GM12874 (cell line): ENCODE data around the gene MYO7B.

Source experiments
- TF ChIP-seq, protein P1 (sequence below): IDR thresholded peaks from 2 replicates; pipeline ENCODE4 v1.5.1; 2011; ENCODE audit warnings: low read depth, mild to moderate bottlenecking, control low read depth, low read length, moderate library complexity; ENCODE audit not compliant: insufficient read depth

The MYO7B gene

DNA sequence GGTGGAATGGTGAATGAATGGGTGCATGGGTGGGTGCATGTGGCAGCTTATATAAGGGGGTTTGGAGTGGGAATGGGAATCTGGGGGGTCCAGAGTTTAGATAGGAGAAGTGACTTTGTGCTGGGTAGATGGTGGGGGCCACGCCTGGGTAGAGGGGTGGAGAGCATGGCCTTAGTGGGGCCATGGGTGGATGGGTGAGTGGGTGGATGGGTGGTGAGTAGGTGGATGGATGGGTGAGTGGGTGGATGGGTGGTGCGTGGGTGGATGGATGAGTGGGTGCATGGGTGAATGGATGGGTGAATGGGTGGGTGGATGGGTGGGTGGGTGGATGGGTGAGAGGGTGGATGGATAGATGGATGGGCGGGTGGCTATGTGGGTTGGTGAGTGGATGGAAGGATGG is 53.9 kb downstream of the MYO7B start:
- TF ChIP-seq, protein P1, sequence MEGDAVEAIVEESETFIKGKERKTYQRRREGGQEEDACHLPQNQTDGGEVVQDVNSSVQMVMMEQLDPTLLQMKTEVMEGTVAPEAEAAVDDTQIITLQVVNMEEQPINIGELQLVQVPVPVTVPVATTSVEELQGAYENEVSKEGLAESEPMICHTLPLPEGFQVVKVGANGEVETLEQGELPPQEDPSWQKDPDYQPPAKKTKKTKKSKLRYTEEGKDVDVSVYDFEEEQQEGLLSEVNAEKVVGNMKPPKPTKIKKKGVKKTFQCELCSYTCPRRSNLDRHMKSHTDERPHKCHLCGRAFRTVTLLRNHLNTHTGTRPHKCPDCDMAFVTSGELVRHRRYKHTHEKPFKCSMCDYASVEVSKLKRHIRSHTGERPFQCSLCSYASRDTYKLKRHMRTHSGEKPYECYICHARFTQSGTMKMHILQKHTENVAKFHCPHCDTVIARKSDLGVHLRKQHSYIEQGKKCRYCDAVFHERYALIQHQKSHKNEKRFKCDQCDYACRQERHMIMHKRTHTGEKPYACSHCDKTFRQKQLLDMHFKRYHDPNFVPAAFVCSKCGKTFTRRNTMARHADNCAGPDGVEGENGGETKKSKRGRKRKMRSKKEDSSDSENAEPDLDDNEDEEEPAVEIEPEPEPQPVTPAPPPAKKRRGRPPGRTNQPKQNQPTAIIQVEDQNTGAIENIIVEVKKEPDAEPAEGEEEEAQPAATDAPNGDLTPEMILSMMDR = no peak

DNA sequence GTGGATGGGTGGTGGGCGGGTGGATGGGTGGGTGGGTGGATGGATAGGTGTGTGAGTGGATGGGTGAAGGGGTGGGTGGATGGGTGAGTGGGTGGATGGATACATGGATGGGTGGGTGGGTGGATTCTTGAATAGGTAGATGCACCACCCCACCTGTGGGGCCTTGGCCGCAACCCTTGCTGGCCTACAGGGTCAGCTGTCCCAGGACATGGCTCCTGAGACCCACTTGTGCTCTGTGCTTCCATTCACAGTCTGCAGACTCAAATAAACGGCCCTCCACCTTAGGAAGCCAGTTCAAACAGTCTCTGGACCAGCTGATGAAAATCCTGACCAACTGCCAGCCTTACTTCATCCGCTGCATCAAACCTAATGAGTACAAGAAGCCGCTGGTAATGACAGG is 54.4 kb downstream of the MYO7B start:
- TF ChIP-seq, protein P1 = no peak

DNA sequence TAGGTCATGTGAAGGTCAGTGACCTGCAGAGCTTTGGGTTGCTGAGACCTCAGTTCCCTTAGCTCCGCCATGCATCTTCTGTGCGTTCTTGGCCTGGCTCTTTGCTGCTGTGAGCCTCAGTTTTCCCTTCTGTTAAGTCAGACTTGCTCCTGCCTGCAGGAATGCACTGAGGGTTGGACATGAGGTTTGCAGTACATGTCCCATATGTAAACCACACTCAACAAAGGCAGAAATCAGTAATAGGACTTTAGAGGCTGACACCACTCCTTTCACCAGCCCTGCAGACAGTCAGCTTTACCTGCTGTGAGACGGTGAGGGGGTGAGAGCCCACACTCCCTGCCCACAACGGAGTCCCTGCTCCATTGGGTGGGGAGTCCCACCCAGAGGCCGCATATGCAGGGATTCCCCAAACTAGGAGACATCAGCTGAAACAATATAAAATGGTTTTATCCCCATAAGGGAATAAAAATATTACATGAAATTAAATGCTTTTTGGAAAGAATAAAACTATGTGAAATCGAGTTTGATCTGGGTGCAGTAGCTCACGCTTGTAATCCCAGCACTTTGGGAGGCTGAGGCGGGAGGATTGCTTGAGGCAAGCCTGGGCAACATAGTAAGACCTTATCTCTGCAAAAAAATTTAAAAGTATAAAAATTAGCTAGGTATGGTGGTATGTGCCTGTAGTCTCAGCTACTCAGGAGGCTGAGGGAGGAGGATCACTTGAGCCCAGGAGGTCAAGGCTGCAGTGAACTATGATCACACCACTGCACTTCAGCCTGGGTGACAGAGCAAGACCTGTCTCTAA is 55.1 kb downstream of the MYO7B start:
- TF ChIP-seq, protein P1 = no peak

DNA sequence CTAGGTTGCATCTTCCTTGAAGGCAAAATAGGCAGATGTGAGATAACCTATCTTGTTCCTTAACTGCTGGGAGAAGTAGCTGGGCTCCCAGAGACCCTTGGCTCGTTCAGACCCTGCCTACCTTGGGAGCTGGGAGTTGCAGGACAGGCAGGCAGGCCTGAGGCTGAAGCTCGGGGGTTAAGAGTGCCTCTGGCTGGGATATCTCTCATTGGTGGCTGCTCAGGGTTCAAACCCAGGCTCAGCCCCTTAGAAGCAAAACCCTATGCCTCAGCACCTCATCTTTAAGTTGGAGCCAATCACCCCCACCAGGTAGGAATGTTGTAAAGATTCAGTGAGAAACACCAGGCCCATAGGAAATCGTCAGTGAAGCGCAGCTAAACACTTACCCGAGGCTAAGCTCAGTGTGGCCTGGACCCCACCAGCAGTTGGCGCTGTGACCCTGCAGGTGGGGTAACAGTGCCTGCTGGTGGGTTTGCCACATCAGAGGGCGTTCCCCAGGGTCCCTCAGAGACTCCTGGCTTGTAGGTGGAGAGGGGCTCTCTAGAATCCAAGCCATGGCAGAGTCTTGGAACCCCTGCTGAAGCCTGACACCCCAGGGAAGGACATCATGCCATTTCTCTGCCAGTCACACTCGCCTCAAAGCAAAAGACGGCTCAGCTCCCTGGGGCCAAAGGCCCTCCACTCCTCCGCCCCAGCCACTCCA is 55.9 kb downstream of the MYO7B start:
- TF ChIP-seq, protein P1 = peak; percentile 100

DNA sequence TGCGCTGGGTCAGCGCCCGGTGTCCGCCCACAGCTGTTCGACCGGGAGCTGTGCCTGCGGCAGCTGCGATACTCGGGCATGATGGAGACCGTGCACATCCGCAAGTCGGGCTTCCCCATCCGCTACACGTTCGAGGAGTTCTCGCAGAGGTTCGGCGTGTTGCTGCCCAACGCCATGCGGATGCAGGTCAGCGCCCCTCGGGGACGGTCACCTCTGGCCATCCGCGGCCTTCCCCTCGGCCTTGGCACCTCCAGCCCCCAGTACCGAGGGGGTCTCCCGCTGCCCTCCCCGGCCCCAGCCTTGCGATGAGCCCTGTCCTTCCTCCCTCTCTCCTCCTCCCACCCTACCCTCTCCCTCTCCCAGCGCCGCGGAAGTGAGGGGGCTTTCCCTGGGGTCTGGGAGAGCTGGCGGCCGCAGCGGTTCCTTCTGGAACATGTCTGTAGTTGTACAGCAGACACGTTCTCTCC is 57.3 kb downstream of the MYO7B start:
- TF ChIP-seq, protein P1 = no peak

DNA sequence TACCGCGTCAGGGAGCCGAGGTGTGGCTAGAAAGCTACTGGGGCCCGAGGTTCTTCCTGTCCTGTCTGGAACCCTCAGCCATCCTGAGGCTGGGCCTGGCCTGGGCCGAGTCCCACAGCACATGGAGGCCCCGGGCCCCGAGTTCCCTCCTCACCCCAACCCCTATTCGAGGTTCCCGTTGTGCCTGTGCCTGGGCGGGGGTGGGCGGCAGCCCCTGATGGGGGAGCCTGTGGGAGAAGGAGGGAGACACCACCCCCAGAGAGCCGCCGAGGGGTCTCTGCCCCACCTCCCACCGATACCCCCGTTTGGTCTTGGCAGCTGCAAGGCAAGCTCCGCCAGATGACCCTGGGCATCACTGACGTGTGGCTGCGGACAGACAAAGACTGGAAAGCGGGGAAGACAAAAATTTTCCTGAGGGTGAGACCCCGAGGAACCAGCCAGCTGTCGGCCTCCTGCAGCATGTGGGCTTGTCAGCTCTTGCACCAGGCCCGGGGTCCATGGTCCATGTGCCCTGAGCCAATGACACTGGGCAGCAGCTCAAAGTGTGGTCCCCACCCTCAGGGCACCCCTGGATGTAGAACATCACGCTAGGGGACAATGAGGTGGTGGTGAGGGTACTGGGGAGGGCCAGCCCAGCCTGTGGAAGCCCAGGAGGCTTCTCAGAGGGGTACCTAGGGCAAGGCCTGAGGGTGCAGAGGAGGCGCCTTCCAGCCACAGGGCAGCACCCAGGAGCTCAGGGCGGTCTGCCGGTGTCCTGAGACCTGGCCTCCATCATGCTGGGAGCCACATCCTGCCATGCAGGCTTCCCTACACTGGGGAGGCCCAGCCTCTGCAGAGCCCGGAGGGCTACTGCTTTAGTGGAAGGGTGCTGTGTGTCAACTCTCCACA is 58.0 kb downstream of the MYO7B start:
- TF ChIP-seq, protein P1 = no peak
